CD1c-positive myeloid dendritic cell (primary cell): ENCODE data around the gene SYNPO2.

ENCODE experiments used
- DNase-seq: peaks from one replicate; pipeline ENCODE4 v3.0.0-alpha.2; 2016; ENCODE audit errors: extremely low spot score

The SYNPO2 gene

DNA sequence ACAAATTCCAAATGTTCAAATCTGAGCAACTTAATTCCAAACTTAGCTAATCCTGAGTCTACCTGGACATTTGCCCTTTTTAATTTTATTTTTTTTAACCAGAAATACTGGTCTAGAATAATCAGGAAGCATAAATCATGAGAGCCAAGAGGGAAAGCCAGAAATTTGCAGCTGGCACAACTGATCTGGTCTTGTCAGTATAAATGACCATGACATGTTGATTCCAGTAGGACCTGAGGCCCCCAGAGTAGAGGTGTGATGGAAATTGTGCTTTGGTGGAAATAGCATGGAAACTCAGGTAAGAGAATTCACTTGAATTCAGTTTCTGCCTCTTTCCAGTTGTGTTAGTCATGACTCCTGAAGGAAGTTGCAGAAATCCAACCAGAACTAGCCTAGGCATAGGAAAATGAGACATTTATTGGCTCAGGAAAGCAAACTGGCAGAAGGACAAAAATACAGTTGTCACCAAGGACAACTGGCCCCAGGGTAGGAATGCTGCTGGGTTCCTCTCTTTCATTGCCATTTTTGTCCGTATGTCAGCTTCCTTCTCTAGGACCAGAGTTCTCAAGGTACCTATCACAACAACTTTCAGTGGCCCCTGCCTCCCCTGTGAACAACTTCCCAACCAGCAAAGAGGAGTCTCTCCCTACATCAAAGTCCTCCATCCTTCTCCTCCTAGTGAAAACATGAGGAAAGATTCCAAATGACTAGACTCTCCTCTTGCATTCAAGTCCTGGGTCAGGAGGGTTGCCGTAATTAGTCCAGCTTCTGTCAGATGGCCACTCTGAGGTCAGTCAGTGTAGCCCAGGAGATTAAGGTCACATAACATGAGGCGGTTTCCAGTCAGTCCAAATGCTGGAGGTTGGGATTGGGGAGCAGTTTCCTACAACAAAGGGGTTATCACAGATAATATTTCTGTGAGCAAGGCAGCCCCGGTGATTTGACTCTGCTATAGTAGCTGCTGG, 217.7 kb downstream of the SYNPO2 start:
- no peak for DNase-seq

DNA sequence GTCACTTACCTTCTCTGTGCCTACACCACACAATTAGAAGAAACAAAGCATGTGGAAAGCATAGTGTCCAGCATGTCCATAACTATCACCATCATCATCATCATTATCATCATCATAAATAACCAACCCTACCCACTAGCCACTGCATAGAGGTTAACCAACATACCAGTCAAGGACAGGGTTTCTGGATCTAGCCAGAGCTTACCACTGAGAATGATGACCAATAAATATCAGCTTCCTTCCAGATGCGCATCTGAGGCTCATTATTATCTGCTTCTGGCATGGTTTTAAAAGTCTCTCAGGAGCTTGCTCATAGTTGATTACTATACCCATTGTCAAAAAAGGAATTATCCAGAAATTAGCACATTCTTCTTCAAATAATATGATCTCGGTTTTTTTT, 221.5 kb downstream of the SYNPO2 start:
- DNase-seq, result no peak
